Fibroblast of lung (primary cell): ENCODE measurements around the gene LMO2. TPM values are rescaled to one million over a fixed set of nuclear protein-coding genes. Genes with fewer than 3 reads are reported as not detected.

Experiments
- DNase-seq, 2 donors: peaks; one replicate each; pipeline versions ENCODE4 v3.0.0 to v3.0.0-alpha.2; 2010; ENCODE audit warnings: low read depth in 2 of 2
- H2AFZ ChIP-seq: 2 replicates; pipeline ENCODE4 v1.5.1; 2012; ENCODE audit warnings: low read length, control low read depth, inconsistent platforms
- H3K27ac ChIP-seq: 2 replicates; pipeline ENCODE4 v1.5.1; 2011; ENCODE audit warnings: low read length, control low read depth; ENCODE audit not compliant: insufficient read depth
- H3K27me3 ChIP-seq: 2 replicates; pipeline ENCODE4 v1.5.1; 2011; ENCODE audit warnings: mild to moderate bottlenecking, low read length; ENCODE audit not compliant: control insufficient read depth, insufficient read depth
- H3K36me3 ChIP-seq: 2 replicates; pipeline ENCODE4 v1.5.1; 2011; ENCODE audit warnings: low read length; ENCODE audit not compliant: control insufficient read depth, insufficient read depth
- H3K4me1 ChIP-seq: 2 replicates; pipeline ENCODE4 v1.5.1; 2011; ENCODE audit warnings: low read length; ENCODE audit not compliant: control insufficient read depth, insufficient read depth; ENCODE audit errors: extremely low read depth
- H3K4me2 ChIP-seq: 2 replicates; pipeline ENCODE4 v1.5.1; 2011; ENCODE audit warnings: low read length, control low read depth; ENCODE audit not compliant: insufficient read depth; ENCODE audit errors: extremely low read depth
- H3K4me3 ChIP-seq, 4 experiments: fragments of 200-600 bp in 1 of 4; sonication (generic) in 1 of 4; replicated peaks in 1 of 4; 2 replicates each; pipeline ENCODE4 v1.5.1; 2011 to 2016; ENCODE audit warnings: low read length in 4 of 4, low read depth in 3 of 4, mild to moderate bottlenecking in 3 of 4, control low read depth in 2 of 4, inconsistent platforms in 1 of 4, mixed read lengths in 1 of 4; ENCODE audit not compliant: insufficient read depth in 1 of 4; ENCODE audit errors: control extremely low read depth in 1 of 4
- H3K79me2 ChIP-seq: 2 replicates; pipeline ENCODE4 v1.5.1; 2012; ENCODE audit warnings: mild to moderate bottlenecking, low read length, inconsistent platforms; ENCODE audit not compliant: control insufficient read depth, insufficient read depth
- H3K9ac ChIP-seq: 2 replicates; pipeline ENCODE4 v1.5.1; 2011; ENCODE audit warnings: mild to moderate bottlenecking, low read length, control low read depth; ENCODE audit not compliant: insufficient read depth
- H3K9me3 ChIP-seq: 2 replicates; pipeline ENCODE4 v1.5.1; 2012; ENCODE audit warnings: low read depth, low read length; ENCODE audit not compliant: control insufficient read depth, insufficient read depth
- H4K20me1 ChIP-seq: 2 replicates; pipeline ENCODE4 v1.5.1; 2011; ENCODE audit warnings: low read length; ENCODE audit not compliant: control insufficient read depth, insufficient read depth; ENCODE audit errors: extremely low read depth
- EZH2 ChIP-seq: IDR thresholded peaks from 2 replicates; pipeline ENCODE4 v1.5.1; 2012; ENCODE audit warnings: low read length, control low read depth, mild to moderate bottlenecking; ENCODE audit errors: missing control alignments
- polyA plus RNA-seq, 2 donors: library from polyadenylated mRNA; depleted of rRNA in 1 of 2; stranded (reverse) in 1 of 2; unstranded in 1 of 2; fragments of >200 nt; gene quantifications; 2 replicates each; pipeline ENCODE4 v1.2.1, GENCODE V29; 2011 to 2012; ENCODE audit warnings: missing spikeins in 1 of 2
- total RNA-seq: library from RNA; depleted of rRNA; stranded (reverse); fragments of >200 nt; gene quantifications from 2 replicates; pipeline ENCODE4 v1.2.1, GENCODE V29; 2014
- TF ChIP-seq, protein P1 (sequence below), 2 donors: IDR thresholded peaks in 1 of 2; conservative IDR thresholded peaks in 1 of 2; 1 replicate in 1 of 2; 2 replicates in 1 of 2; pipeline ENCODE4 v1.5.1; 2011 to 2012; ENCODE audit warnings: low read length in 2 of 2, control low read depth in 1 of 2, inconsistent platforms in 1 of 2, low read depth in 1 of 2, mild to moderate bottlenecking in 1 of 2

Gene LMO2
- total and polyA plus RNA-seq, 2 donors (not counting 1 experiment from before 2014, with no cell fraction given), result 0.03 to 0.17 TPM

DNA sequence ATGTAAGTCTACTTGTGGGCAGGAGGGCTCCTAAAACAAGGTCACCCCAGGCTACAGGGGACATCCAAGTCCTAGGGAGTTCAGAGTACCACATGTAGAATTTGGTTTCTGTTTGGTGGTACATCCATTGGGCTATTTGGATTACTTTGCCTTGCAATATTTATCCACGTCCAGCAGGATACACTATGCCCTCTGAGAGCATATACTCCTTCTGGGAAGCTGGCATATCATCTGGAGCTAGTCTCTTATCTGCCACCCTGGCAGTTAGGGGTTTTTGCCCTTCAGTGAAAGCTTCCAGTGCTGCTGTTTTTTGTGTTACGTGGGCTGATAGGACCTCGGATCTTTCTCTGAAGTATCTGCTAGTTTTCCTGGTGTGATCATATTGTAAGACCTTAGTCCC is 7.3 kb downstream of the LMO2 start:
- Histone ChIP-seq H3K4me1 (no peaks in the 10 kb centered on the region), H3K79me2 (no peaks in the 10 kb centered on the region), H3K9me3 (no peaks in the 10 kb centered on the region), H3K4me3 (no peak overlapping the region), H2AFZ (no peak overlapping the region), H3K9ac (no peak overlapping the region), H3K36me3 (no peaks in the 10 kb centered on the region), H3K4me2 (no peak overlapping the region), H4K20me1 (no peaks in the 10 kb centered on the region), H3K27me3 (peaks cover 15% of the 10 kb centered on the region), H3K27ac (no peak overlapping the region)
- no peak for DNase-seq
- no peak for TF ChIP-seq EZH2
- TF ChIP-seq, protein P1, sequence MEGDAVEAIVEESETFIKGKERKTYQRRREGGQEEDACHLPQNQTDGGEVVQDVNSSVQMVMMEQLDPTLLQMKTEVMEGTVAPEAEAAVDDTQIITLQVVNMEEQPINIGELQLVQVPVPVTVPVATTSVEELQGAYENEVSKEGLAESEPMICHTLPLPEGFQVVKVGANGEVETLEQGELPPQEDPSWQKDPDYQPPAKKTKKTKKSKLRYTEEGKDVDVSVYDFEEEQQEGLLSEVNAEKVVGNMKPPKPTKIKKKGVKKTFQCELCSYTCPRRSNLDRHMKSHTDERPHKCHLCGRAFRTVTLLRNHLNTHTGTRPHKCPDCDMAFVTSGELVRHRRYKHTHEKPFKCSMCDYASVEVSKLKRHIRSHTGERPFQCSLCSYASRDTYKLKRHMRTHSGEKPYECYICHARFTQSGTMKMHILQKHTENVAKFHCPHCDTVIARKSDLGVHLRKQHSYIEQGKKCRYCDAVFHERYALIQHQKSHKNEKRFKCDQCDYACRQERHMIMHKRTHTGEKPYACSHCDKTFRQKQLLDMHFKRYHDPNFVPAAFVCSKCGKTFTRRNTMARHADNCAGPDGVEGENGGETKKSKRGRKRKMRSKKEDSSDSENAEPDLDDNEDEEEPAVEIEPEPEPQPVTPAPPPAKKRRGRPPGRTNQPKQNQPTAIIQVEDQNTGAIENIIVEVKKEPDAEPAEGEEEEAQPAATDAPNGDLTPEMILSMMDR (conservative IDR thresholded peaks at IDR 0.05 in 1 of 2, IDR thresholded peaks at IDR 0.05 in 1 of 2; ENCODE audit: low read depth in 1 of 2, low read length in 2 of 2), result no peak

DNA sequence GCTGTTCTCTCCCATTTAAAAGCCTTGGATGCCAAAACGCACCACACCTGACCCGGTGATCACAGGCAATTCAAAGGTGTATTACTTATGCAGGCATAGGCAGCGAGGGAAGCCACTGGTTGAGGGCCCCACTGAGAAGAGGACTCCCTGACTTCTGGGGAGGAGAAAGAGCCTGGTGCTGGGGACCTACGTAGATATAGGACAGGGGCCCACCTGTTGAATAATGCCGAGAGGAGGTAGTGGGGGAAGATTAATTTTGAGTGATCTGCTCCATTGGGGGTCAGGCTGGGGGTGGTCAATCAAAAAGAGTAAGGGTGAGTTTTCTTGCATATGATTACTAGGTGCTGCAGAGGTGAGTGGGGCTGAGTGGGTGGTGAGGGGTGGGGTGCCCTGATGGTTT is 7.8 kb downstream of the LMO2 start:
- H3K27ac ChIP-seq, result no peak overlapping the region
- no peak overlapping the region for H2AFZ ChIP-seq
- H3K4me1 ChIP-seq, result no peaks in the 10 kb centered on the region
- no peaks in the 10 kb centered on the region for H3K36me3 ChIP-seq
- no peaks in the 10 kb centered on the region for H3K79me2 ChIP-seq
- DNase-seq, result no peak
- no peak overlapping the region for H3K9ac ChIP-seq
- no peak for TF ChIP-seq EZH2
- TF ChIP-seq, protein P1 (conservative IDR thresholded peaks at IDR 0.05 in 1 of 2, IDR thresholded peaks at IDR 0.05 in 1 of 2; ENCODE audit: low read depth in 1 of 2, low read length in 2 of 2), result no peak
- no peaks in the 10 kb centered on the region for H4K20me1 ChIP-seq
- H3K4me3 ChIP-seq, result no peak overlapping the region
- no peak overlapping the region for H3K4me2 ChIP-seq
- H3K9me3 ChIP-seq, result no peaks in the 10 kb centered on the region
- H3K27me3 ChIP-seq, result peaks cover 15% of the 10 kb centered on the region

DNA sequence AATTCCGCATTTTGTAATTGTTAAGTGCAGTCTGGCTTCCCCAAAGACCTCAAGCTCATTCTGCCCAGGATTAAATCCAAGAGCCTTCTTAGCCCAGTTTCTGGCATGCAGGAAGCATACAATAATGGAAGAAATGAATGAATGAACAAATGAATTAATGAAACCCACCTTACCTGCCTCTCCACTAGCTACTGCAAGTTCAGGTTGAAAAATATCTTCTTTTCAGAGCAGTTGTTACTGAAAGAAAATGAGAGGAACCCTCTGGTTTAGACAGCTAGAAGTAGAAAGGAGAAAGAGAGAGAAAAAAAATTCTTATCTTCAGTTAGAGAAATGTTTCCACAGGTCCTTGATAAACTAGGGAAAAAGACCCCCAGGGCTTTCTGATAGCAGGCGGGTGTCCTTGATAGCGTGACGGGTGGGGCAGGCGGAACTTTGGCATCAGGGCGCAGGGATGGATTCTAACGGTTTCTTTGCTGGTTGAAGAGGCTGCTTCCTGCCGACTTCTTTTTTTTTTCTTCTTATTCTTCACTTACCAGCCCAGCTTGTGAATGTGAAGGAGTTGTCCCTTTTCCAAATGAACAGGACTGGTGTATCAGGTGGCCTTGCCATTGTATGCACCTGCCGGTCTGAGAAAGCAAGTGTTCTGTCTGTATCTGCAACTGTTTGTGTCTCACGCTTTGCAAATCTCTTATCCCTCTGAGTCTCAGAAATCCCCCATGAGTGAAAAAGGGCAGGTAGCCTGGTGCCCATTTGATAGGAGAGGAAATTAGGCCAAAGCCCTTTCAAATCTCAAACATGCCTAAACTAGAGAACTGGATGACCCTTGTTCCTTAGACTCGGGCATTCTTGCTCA is 10.0 kb downstream of the LMO2 start:
- Histone ChIP-seq H3K4me1 (no peaks in the 10 kb centered on the region), H3K27me3 (peaks cover 17% of the 10 kb centered on the region), H3K9me3 (no peaks in the 10 kb centered on the region), H3K9ac (no peak overlapping the region), H3K79me2 (no peaks in the 10 kb centered on the region), H4K20me1 (no peaks in the 10 kb centered on the region), H2AFZ (no peak overlapping the region), H3K27ac (no peak overlapping the region), H3K4me3 (no peak overlapping the region), H3K36me3 (no peaks in the 10 kb centered on the region), H3K4me2 (no peak overlapping the region)
- no peak for DNase-seq
- TF ChIP-seq, protein P1 (conservative IDR thresholded peaks at IDR 0.05 in 1 of 2, IDR thresholded peaks at IDR 0.05 in 1 of 2; ENCODE audit: low read depth in 1 of 2, low read length in 2 of 2), result no peak
- TF ChIP-seq EZH2, result no peak
